Measurements from ENCODE around the gene LRIT2.

- TF ChIP-seq ATF2 (tag by site-specific recombination; IDR thresholded peaks at IDR 0.05; ENCODE audit: low read depth) (no peak), CTCF (tag by site-specific recombination; IDR thresholded peaks at IDR 0.05) (no peak), ZNF777 (tag by site-specific recombination; IDR thresholded peaks at IDR 0.05; ENCODE audit: borderline replicate concordance) (no peak), ZNF558 (tag by site-specific recombination; IDR thresholded peaks at IDR 0.05) (no peak), ZBTB1 (tag by site-specific recombination; IDR thresholded peaks at IDR 0.05) (no peak), ZNF2 (tag by site-specific recombination; IDR thresholded peaks at IDR 0.05) (no peak), YY2 (tag by site-specific recombination; IDR thresholded peaks at IDR 0.05) (no peak), FEZF1 (tag by site-specific recombination; IDR thresholded peaks at IDR 0.05) (no peak), REST (tag by site-specific recombination; IDR thresholded peaks at IDR 0.05) (no peak), PATZ1 (tag by site-specific recombination; IDR thresholded peaks at IDR 0.05) (no peak)
These were observed 2.5 kb upstream of the LRIT2 start for GRCh38 chr10:84227810-84228209.
